A549 treated with GW870086 at 1 μM for 4 hours (cell line): Measurements from ENCODE around the gene BCHE. TPM values are rescaled to one million over a fixed set of nuclear protein-coding genes. Genes with fewer than 3 reads are reported as not detected.

Experiments
- total RNA-seq: library from RNA; stranded (reverse); fragments of 200-300 nt; extraction: Qiagen RNA extraction; gene quantifications from 5 replicates; pipeline ENCODE4 v1.2.3, GENCODE V29; 2022; ENCODE audit warnings: low read depth

BCHE gene
- 0.73 to 1.2 TPM (median 1.0 TPM) in 5 replicates for total RNA-seq

GRCh38 chr3:165837058-165837525, at the start of gene BCHE:
Gene BCHE (minus strand): TSS chr3:165837423. CDS start chr3:165831033, 6,390 bp downstream.

